ELR (cell line): Measurements from ENCODE around the gene CNEP1R1.
"Not testable (repeated sequence)": the region's sequence is repeated elsewhere in the genome, so short reads cannot be mapped to it uniquely, and the experiment has no call there.

Source experiments
- DNase-seq: peaks from one replicate; pipeline ENCODE4 v3.0.0-alpha.2; 2015; ENCODE audit warnings: low read depth

CNEP1R1 gene, protein sequence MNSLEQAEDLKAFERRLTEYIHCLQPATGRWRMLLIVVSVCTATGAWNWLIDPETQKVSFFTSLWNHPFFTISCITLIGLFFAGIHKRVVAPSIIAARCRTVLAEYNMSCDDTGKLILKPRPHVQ

GRCh38 chr16:50024684-50025536 lies at the start of gene CNEP1R1:
TSS of gene CNEP1R1 (plus strand) at chr16:50025225. CDS start at chr16:50025316, 91 bp downstream.
- DNase-seq = peak; percentile 98

DNA sequence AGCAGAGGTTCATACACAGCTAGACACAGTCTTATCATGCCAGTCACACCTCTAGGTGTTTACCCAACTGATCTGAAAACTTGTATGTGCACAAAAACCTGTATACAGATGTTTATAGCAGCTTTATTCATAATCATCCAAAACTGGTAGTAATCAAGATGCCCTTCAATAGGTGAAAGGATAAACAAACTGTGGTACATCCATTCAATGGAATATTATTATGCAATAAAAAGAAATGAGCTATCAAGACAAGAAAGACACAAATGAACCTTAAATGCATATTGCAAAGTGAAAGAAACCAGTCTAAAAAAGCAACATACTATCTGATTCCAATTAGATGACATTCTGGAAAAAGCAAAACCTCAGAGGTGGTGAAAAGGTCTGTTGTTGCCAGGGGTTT lies 47.6 kb upstream of the CNEP1R1 start:
- no peak for DNase-seq

DNA sequence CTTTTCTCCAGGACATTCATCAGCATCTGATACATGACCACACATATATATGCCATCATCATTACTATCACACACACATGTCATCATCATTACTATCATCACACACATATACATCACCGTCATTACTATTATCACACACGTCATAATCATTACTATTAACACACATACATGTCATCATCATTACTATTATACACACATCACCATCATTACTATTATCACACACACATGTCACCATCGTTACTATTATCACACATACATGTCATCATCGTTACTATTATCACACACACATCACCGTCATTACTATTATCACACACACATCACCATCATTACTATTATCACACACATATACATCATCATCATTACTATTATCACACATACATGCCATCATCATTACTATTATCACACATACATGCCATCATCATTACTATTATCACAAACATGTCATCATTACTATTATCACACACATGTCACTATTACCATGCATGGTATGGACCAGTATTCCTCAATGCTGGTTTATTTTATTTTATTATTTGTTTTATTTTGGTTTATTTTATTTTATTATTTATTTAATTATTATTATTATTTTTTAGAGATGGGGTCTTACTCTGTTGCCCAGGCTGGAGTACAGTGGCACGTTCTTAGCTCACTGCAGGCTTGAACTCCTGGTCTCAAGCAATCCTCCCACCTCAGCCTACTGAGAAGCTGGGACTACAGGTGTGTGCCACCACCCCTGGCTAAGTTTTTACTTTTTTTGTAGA lies 46.3 kb upstream of the CNEP1R1 start:
- no peak for DNase-seq

DNA sequence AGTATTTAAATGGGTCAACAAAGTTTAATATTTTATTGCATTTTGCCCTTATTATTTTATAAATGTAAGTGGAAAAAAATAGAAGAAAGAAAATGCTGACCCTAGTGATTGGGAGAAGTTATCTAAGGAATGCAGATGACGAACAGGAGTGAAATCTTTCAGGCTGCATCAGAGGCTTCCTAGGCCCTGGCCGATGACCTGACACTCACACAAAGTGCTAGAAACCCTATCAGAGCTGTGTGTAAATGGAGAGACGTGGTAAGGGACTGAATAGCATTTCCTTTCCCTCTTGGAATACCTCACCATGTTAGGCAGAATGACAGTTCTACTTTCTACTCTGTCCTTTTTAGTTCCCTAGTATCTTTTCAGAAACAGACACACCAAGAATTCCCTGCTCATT lies 44.9 kb upstream of the CNEP1R1 start:
- peak; percentile 43 for DNase-seq

- no peak for DNase-seq
Observed at GRCh38 chr16:49986351-49987124, 38.5 kb upstream of the CNEP1R1 start.

GRCh38 chr16:49987381-49987780 lies 37.6 kb upstream of the CNEP1R1 start:
- no peak for DNase-seq

GRCh38 chr16:49992825-49993224 lies 32.2 kb upstream of the CNEP1R1 start:
- no peak for DNase-seq

DNA sequence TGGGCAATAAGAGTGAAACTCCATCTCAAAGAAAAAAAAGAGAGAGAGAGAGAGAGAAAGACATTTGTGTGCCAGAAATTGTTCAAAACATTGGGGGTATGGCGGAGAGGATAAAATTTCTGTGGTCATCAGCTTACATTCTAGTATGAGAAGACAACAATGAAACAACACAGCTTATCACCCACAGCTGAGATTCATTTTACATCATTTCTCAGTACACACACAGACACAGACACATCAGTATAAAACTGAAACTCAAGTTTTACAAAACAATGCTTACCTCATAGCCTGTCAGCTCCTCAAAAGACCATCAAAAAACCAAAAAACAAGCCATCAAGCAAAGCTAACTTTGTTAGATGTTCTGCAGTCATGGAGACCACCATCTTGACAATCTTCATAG lies 31.4 kb upstream of the CNEP1R1 start:
- DNase-seq = no peak

- no peak for DNase-seq
Observed at GRCh38 chr16:49994006-49994405, 31.0 kb upstream of the CNEP1R1 start.

DNA sequence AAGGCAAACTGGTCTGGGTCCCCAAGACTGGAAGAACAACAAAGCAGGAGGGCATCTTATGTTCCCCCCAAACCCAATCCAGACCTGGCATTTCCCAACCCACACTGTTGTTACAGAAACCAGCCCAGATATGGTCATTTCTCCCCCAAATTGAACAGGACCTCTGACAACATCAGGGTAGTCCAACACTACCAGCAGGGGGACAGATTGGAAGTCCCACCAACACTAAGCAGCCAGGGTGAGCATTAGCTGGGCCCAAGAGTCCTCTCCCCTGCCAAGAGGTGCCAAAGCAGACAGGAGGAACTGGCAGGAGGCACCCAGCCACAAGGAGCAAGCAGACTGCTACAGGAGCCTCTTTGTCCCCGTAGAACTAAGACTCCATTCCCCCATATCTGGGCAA lies 29.3 kb upstream of the CNEP1R1 start:
- no peak for DNase-seq

- DNase-seq = no peak
Observed at GRCh38 chr16:49997721-49998251, 27.2 kb upstream of the CNEP1R1 start.

GRCh38 chr16:49998991-49999390 lies 26.0 kb upstream of the CNEP1R1 start:
- no peak for DNase-seq

DNA sequence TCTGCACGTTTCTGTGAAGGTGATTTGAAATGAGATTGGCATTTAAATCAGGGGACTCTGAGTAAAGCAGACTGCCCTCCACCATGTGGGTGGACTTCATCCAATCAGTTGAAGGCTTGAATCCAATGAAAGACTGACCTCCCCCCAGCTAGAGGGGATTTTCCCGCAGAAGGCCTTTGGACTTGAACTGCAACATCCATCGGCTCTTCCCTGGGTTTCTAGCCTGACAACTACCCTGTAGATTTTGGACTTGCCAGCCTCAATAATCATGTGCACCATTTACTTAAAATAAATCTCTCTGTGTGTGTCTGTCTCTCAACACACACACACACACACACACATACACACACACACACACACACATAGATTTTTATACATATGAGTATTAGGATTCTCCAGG lies 23.9 kb upstream of the CNEP1R1 start:
- DNase-seq = no peak

GRCh38 chr16:50002190-50002589 lies 22.8 kb upstream of the CNEP1R1 start:
- peak; percentile 32 for DNase-seq

DNA sequence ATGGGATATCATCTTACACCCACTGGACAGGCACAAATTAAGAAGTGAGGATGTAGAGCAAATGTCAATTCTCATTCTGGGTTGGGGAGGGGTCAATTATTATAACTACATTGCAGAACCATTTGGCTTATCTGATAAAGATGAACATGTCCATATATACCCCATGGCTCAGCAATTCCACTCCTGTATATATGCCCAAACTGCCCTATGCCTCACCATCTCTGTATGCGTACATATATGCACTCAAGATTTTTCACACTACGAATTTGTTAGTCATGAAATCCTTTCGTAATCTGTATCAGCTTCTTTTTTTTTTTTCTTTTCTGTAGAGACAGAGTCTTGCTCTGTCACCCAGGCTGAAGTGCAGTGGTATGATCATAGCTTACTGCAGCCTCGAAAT lies 20.8 kb upstream of the CNEP1R1 start:
- DNase-seq = no peak

GRCh38 chr16:50006964-50007363 lies 18.1 kb upstream of the CNEP1R1 start:
- DNase-seq = no peak

DNA sequence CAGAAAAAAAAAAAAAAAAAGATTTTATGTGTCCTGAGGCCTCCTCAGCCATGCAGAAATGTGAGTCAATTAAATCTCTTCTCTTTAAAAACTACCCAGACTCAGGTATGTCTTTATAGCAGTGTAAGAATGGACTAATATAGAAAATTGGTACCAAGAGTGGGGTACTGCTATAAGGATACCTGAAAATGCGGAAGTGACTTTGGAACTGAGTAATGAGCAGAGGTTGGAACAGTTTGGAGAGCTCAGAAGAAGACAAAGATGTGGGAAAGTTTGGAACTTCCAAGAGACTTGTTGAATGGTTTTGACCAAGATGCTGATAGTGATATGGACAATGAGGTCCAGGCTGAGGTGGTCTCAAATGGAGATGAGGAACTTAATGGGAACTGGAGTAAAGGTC lies 17.3 kb upstream of the CNEP1R1 start:
- DNase-seq = no peak

GRCh38 chr16:50010212-50010611 lies 14.8 kb upstream of the CNEP1R1 start:
- DNase-seq = no peak

GRCh38 chr16:50011707-50012106 lies 13.3 kb upstream of the CNEP1R1 start:
- no peak for DNase-seq

GRCh38 chr16:50012182-50012581 lies 12.8 kb upstream of the CNEP1R1 start:
- no peak for DNase-seq

DNA sequence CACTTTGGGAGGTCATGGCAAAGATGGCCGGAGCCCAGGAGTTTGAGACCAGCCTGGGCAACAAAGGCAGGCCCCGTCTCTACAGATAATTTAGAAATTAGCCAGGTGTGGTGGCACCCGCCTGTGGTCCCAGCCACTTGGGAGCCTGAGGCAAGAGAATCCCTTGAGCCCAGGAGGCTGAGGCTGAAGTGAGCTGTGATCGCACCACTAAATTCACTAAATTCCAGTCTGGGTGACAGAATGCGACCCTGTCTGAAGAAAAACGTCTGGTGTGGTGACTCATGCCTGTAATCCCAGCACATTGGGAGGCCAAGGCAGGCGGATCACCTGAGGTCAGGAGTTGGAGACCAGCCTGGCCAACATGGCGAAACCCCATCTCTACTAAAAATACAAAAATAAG lies 10.8 kb upstream of the CNEP1R1 start:
- DNase-seq = not testable (repeated sequence)

GRCh38 chr16:50015631-50016030 lies 9.4 kb upstream of the CNEP1R1 start:
- DNase-seq = no peak
